ENCODE measurements around the gene KLK14.

GRCh38 chr19:51123381-51123800 is 40.7 kb upstream of the KLK14 start:
- TF ChIP-seq ZFP36 (IDR thresholded peaks at IDR 0.05; ENCODE audit: borderline replicate concordance, partially characterized antibody) (no peak), CHD4 (IDR thresholded peaks at IDR 0.05; ENCODE audit: borderline replicate concordance) (no peak), EP300 (IDR thresholded peaks at IDR 0.05) (no peak), BHLHE40 (IDR thresholded peaks at IDR 0.05; ENCODE audit: low read depth, low read length) (no peak), CBX2 (IDR thresholded peaks at IDR 0.05; ENCODE audit: borderline replicate concordance, low read depth) (no peak), MAX (IDR thresholded peaks at IDR 0.05) (no peak), CTCF (IDR thresholded peaks at IDR 0.05) (no peak), POLR2A (IDR thresholded peaks at IDR 0.05; ENCODE audit: low read length) (no peak), PHF8 (IDR thresholded peaks at IDR 0.05; ENCODE audit: borderline replicate concordance, low read depth) (no peak), E2F6 (IDR thresholded peaks at IDR 0.05; ENCODE audit: borderline replicate concordance, low read depth) (no peak), CHD2 (IDR thresholded peaks at IDR 0.05; ENCODE audit: low read length, partially characterized antibody) (no peak)

All from A549 (cell line).